Fibroblast of lung (primary cell): ENCODE data around the gene ZNF423.

Source experiments
- EZH2 ChIP-seq: IDR thresholded peaks from 2 replicates; pipeline ENCODE4 v1.5.1; 2012; ENCODE audit warnings: low read length, control low read depth, mild to moderate bottlenecking; ENCODE audit errors: missing control alignments
- TF ChIP-seq, protein P1 (sequence below), 2 donors: IDR thresholded peaks in 1 of 2; conservative IDR thresholded peaks in 1 of 2; 1 replicate in 1 of 2; 2 replicates in 1 of 2; pipeline ENCODE4 v1.5.1; 2011 to 2012; ENCODE audit warnings: low read length in 2 of 2, control low read depth in 1 of 2, inconsistent platforms in 1 of 2, low read depth in 1 of 2, mild to moderate bottlenecking in 1 of 2

DNA sequence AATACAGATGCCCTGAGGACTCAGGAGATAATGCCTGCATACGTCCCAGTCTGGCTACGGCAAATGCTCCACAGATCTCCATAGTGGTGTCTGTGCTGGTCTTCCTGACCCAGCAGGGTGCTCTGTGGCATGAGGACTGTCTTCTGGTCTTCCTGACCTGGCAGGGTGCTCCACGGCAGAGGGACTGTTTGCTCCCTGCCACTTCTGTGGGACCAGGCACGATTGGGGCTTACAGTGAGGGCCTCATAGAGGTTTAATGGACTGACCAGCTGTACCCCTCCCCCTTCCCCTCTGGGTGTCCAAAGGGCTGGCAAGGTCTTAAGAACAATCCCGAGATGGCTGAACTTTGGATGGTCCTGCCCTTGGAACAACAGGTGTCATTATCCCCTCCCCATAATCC, 359.3 kb downstream of the ZNF423 start:
- TF ChIP-seq, protein P1, sequence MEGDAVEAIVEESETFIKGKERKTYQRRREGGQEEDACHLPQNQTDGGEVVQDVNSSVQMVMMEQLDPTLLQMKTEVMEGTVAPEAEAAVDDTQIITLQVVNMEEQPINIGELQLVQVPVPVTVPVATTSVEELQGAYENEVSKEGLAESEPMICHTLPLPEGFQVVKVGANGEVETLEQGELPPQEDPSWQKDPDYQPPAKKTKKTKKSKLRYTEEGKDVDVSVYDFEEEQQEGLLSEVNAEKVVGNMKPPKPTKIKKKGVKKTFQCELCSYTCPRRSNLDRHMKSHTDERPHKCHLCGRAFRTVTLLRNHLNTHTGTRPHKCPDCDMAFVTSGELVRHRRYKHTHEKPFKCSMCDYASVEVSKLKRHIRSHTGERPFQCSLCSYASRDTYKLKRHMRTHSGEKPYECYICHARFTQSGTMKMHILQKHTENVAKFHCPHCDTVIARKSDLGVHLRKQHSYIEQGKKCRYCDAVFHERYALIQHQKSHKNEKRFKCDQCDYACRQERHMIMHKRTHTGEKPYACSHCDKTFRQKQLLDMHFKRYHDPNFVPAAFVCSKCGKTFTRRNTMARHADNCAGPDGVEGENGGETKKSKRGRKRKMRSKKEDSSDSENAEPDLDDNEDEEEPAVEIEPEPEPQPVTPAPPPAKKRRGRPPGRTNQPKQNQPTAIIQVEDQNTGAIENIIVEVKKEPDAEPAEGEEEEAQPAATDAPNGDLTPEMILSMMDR (conservative IDR thresholded peaks at IDR 0.05 in 1 of 2, IDR thresholded peaks at IDR 0.05 in 1 of 2; ENCODE audit: low read depth in 1 of 2, low read length in 2 of 2) = no peak
- no peak for TF ChIP-seq EZH2
